ENCODE data around the gene TLE2.

DNA sequence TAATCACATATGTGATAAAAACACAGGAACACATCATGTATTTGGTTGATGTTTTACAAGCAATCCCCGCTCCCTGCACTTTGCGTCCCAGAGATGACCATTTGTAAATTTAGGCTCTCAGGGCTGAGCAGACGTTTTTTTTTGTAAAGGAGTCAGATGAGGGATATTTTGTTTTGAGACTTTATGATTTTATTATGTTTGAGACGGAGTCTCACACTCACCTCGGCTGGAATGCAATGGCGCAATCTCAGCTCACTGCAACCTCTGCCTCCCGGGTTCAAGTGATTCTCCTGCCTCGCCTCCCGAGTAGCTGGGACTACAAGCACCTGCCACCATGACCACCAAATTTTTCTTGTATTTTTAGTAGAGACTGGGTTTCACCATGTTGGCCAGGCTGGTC lies 50.3 kb downstream of the TLE2 start:
- TF ChIP-seq, protein P1, sequence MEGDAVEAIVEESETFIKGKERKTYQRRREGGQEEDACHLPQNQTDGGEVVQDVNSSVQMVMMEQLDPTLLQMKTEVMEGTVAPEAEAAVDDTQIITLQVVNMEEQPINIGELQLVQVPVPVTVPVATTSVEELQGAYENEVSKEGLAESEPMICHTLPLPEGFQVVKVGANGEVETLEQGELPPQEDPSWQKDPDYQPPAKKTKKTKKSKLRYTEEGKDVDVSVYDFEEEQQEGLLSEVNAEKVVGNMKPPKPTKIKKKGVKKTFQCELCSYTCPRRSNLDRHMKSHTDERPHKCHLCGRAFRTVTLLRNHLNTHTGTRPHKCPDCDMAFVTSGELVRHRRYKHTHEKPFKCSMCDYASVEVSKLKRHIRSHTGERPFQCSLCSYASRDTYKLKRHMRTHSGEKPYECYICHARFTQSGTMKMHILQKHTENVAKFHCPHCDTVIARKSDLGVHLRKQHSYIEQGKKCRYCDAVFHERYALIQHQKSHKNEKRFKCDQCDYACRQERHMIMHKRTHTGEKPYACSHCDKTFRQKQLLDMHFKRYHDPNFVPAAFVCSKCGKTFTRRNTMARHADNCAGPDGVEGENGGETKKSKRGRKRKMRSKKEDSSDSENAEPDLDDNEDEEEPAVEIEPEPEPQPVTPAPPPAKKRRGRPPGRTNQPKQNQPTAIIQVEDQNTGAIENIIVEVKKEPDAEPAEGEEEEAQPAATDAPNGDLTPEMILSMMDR (IDR thresholded peaks at IDR 0.05), result no peak
- TF ChIP-seq EZH2 (IDR thresholded peaks at IDR 0.05) (no peak), EZH2phosphoT487 (IDR thresholded peaks at IDR 0.05) (no peak)

Measured in neural progenitor cell (in vitro differentiated cells).